SU-DHL-6 (cell line): ENCODE results near the gene MRPL39.

Experiments used
- CTCF ChIP-seq: fragments of 200-600 bp; sonication (generic); IDR thresholded peaks from one replicate; pipeline ENCODE4 v1.5.1; 2017; ENCODE audit warnings: antibody characterized with exemption, mild to moderate bottlenecking, low read length, moderate library complexity; ENCODE audit not compliant: insufficient read depth, poor library complexity, severe bottlenecking
- EZH2phosphoT487 ChIP-seq: fragments of 200-600 bp; sonication (generic), shearing (Covaris generic); conservative IDR thresholded peaks from 2 replicates; pipeline ENCODE4 v1.6.1; 2018; ENCODE audit warnings: mild to moderate bottlenecking, antibody characterized with exemption, low read length, moderate library complexity, mixed read lengths

- TF ChIP-seq CTCF (no peak), EZH2phosphoT487 (no peak)
These were observed 43.7 kb downstream of the MRPL39 start for GRCh38 chr21:25563361-25564116.
